HepG2 (cell line): Measurements from ENCODE around the gene ACOX3. TPM values are rescaled to one million over a fixed set of nuclear protein-coding genes. Genes with fewer than 3 reads are reported as not detected.

Source experiments
- GFI1 ChIP-seq: sonication (generic); formaldehyde crosslinking; IDR thresholded peaks from 2 replicates; pipeline ENCODE4 v1.5.0; 2020; ENCODE audit warnings: missing genetic modification reagents, mild to moderate bottlenecking, borderline replicate concordance
- HDAC6 ChIP-seq: fragments of 200-600 bp; sonication (generic); IDR thresholded peaks from 2 replicates; pipeline ENCODE4 v1.7.0; 2017; ENCODE audit warnings: mild to moderate bottlenecking, antibody characterized with exemption, low read length, low read depth
- KDM3A ChIP-seq: IDR thresholded peaks from 2 replicates; pipeline ENCODE4 v1.6.1; 2018; ENCODE audit warnings: low read depth, missing compliant biosample characterization
- SALL1 ChIP-seq: sonication (generic); formaldehyde crosslinking; IDR thresholded peaks from 2 replicates; pipeline ENCODE4 v1.8.0; 2022; ENCODE audit warnings: mild to moderate bottlenecking, missing genetic modification reagents
- SALL2 ChIP-seq: sonication (generic); formaldehyde crosslinking; IDR thresholded peaks from 2 replicates; pipeline ENCODE4 v1.8.1; 2023; ENCODE audit warnings: mild to moderate bottlenecking, missing genetic modification reagents, inconsistent platforms
- SMAD3 ChIP-seq: sonication (generic); formaldehyde crosslinking; IDR thresholded peaks from 2 replicates; pipeline ENCODE4 v1.4.0; 2020; ENCODE audit warnings: missing genetic modification reagents
- TOE1 ChIP-seq: sonication (generic); formaldehyde crosslinking; IDR thresholded peaks from 2 replicates; pipeline ENCODE4 v1.4.0; 2020; ENCODE audit warnings: mild to moderate bottlenecking, missing genetic modification reagents
- ZFP36 ChIP-seq: fragments of 150-350 bp; IDR thresholded peaks from 2 replicates; pipeline ENCODE4 v1.6.1; 2018; ENCODE audit warnings: borderline replicate concordance, low read length, low read depth; ENCODE audit not compliant: partially characterized antibody
- ZNF343 ChIP-seq: sonication (generic); formaldehyde crosslinking; IDR thresholded peaks from 2 replicates; pipeline ENCODE4 v1.4.0; 2020; ENCODE audit warnings: mild to moderate bottlenecking, missing genetic modification reagents
- polyA plus RNA-seq, 8 experiments: library from polyadenylated mRNA; depleted of rRNA in 3 of 8; stranded (reverse) in 7 of 8; unstranded in 1 of 8; fragments of >200 nt; fragmentation: Illumina TruSeq in 4 of 8; extraction: Trizol in 4 of 8; gene quantifications; 2 replicates each; pipeline versions ENCODE4 v1.2.1 to v1.2.3, GENCODE V29; 2011 to 2016; ENCODE audit warnings: low read depth in 4 of 8, missing spikeins in 1 of 8, mixed read lengths in 1 of 8; ENCODE audit not compliant: insufficient read depth in 1 of 8
- total RNA-seq, 5 experiments: library from RNA; depleted of rRNA; stranded (reverse); fragments of >200 nt; fragmentation: Illumina TruSeq; extraction: Trizol; gene quantifications; 2 replicates each; pipeline ENCODE4 v1.2.3, GENCODE V29; 2016; ENCODE audit warnings: low read depth in 1 of 5
- TF ChIP-seq, protein P1 (sequence below): sonication (generic); formaldehyde crosslinking; IDR thresholded peaks from 2 replicates; pipeline ENCODE4 v1.4.0; 2020; ENCODE audit warnings: missing genetic modification reagents, borderline replicate concordance
- TF ChIP-seq, protein P2 (sequence below): sonication (generic); formaldehyde crosslinking; IDR thresholded peaks from 2 replicates; pipeline ENCODE4 v1.5.0; 2020; ENCODE audit warnings: mild to moderate bottlenecking, missing genetic modification reagents, borderline replicate concordance
- TF ChIP-seq, protein P3 (sequence below): IDR thresholded peaks from 2 replicates; pipeline ENCODE4 v1.6.1; 2016; ENCODE audit warnings: missing compliant biosample characterization, missing genetic modification reagents, borderline replicate concordance
- TF ChIP-seq, protein P4 (sequence below): sonication (generic); formaldehyde crosslinking; IDR thresholded peaks from 2 replicates; pipeline ENCODE4; 2020; ENCODE audit warnings: missing genetic modification reagents, mild to moderate bottlenecking, borderline replicate concordance
- TF ChIP-seq, protein P5 (sequence below): sonication (generic); formaldehyde crosslinking; IDR thresholded peaks from 2 replicates; pipeline ENCODE4 v1.8.0; 2022; ENCODE audit warnings: mild to moderate bottlenecking, missing genetic modification reagents, moderate library complexity

The ACOX3 gene
- total and polyA plus RNA-seq, 2 of the 13 experiments (the other 11 are each of a cell fraction or from before 2014, with no cell fraction given) = 4.2 to 17.8 TPM

DNA sequence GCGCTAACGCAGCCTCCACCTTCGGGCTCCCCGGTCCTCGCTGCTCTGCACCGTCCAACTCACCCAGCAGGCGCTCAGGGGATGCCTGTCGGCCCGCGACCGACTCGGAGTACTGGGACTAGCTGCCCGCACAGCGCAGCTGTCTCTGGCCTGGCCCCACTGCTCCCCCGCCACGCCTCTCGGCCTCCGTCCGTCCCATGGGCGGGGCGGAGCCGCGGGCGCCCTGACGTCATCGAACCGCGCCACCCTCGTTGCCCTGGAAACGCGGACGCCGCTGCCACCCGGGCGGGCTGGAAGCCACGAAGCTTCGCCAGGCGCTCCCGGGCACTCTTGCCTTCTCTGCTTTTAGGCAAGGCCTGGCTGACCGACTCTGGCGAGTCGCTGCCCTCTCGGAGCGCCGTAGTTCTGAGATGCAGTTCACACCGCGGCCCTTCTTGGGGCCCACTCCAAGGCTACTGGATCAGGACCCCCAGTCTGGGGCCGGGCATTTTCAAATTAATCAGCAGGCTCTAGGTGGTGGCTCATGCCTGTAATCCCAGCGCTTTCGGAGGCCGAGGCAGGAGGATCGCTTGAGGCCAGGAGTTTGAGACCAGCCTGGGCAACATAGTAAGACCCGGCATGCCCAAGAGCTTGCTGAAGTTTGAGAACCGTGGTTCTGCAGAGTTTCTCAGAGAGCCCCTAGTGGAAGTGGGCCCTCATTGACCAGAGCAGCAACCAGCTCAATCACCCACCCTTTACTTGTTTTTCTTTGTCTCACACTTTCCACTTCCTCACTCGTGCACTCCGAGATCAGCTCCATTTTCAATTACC lies 12.0 kb downstream of the ACOX3 start (continued):
- TF ChIP-seq SMAD3 (CRISPR knock-in tag) (0 out of 2 replicates have a peak, but pooled peaks have one; percentile 38), GFI1 (CRISPR knock-in tag) (no peak), SALL1 (CRISPR knock-in tag) (peak; percentile 79), ZNF343 (CRISPR knock-in tag) (no peak), HDAC6 (no peak), SALL2 (CRISPR knock-in tag) (peak; percentile 41; the same call in 1 of the 2 replicates), TOE1 (CRISPR knock-in tag) (no peak), KDM3A (CRISPR knock-in tag) (peak; percentile 70; the same call in 1 of the 2 replicates), ZFP36 (no peak)
- TF ChIP-seq, protein P1, sequence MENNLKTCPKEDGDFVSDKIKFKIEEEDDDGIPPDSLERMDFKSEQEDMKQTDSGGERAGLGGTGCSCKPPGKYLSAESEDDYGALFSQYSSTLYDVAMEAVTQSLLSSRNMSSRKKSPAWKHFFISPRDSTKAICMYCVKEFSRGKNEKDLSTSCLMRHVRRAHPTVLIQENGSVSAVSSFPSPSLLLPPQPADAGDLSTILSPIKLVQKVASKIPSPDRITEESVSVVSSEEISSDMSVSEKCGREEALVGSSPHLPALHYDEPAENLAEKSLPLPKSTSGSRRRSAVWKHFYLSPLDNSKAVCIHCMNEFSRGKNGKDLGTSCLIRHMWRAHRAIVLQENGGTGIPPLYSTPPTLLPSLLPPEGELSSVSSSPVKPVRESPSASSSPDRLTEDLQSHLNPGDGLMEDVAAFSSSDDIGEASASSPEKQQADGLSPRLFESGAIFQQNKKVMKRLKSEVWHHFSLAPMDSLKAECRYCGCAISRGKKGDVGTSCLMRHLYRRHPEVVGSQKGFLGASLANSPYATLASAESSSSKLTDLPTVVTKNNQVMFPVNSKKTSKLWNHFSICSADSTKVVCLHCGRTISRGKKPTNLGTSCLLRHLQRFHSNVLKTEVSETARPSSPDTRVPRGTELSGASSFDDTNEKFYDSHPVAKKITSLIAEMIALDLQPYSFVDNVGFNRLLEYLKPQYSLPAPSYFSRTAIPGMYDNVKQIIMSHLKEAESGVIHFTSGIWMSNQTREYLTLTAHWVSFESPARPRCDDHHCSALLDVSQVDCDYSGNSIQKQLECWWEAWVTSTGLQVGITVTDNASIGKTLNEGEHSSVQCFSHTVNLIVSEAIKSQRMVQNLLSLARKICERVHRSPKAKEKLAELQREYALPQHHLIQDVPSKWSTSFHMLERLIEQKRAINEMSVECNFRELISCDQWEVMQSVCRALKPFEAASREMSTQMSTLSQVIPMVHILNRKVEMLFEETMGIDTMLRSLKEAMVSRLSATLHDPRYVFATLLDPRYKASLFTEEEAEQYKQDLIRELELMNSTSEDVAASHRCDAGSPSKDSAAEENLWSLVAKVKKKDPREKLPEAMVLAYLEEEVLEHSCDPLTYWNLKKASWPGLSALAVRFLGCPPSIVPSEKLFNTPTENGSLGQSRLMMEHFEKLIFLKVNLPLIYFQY (CRISPR knock-in tag) = peak; percentile 79; the same call in 1 of the 2 replicates
- TF ChIP-seq, protein P2, sequence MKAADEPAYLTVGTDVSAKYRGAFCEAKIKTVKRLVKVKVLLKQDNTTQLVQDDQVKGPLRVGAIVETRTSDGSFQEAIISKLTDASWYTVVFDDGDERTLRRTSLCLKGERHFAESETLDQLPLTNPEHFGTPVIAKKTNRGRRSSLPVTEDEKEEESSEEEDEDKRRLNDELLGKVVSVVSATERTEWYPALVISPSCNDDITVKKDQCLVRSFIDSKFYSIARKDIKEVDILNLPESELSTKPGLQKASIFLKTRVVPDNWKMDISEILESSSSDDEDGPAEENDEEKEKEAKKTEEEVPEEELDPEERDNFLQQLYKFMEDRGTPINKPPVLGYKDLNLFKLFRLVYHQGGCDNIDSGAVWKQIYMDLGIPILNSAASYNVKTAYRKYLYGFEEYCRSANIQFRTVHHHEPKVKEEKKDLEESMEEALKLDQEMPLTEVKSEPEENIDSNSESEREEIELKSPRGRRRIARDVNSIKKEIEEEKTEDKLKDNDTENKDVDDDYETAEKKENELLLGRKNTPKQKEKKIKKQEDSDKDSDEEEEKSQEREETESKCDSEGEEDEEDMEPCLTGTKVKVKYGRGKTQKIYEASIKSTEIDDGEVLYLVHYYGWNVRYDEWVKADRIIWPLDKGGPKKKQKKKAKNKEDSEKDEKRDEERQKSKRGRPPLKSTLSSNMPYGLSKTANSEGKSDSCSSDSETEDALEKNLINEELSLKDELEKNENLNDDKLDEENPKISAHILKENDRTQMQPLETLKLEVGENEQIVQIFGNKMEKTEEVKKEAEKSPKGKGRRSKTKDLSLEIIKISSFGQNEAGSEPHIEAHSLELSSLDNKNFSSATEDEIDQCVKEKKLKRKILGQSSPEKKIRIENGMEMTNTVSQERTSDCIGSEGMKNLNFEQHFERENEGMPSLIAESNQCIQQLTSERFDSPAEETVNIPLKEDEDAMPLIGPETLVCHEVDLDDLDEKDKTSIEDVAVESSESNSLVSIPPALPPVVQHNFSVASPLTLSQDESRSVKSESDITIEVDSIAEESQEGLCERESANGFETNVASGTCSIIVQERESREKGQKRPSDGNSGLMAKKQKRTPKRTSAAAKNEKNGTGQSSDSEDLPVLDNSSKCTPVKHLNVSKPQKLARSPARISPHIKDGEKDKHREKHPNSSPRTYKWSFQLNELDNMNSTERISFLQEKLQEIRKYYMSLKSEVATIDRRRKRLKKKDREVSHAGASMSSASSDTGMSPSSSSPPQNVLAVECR = peak; percentile 100
- TF ChIP-seq, protein P3, sequence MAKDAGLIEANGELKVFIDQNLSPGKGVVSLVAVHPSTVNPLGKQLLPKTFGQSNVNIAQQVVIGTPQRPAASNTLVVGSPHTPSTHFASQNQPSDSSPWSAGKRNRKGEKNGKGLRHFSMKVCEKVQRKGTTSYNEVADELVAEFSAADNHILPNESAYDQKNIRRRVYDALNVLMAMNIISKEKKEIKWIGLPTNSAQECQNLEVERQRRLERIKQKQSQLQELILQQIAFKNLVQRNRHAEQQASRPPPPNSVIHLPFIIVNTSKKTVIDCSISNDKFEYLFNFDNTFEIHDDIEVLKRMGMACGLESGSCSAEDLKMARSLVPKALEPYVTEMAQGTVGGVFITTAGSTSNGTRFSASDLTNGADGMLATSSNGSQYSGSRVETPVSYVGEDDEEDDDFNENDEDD (CRISPR knock-in tag) = peak; percentile 27; the same call in 1 of the 2 replicates
- TF ChIP-seq, protein P4, sequence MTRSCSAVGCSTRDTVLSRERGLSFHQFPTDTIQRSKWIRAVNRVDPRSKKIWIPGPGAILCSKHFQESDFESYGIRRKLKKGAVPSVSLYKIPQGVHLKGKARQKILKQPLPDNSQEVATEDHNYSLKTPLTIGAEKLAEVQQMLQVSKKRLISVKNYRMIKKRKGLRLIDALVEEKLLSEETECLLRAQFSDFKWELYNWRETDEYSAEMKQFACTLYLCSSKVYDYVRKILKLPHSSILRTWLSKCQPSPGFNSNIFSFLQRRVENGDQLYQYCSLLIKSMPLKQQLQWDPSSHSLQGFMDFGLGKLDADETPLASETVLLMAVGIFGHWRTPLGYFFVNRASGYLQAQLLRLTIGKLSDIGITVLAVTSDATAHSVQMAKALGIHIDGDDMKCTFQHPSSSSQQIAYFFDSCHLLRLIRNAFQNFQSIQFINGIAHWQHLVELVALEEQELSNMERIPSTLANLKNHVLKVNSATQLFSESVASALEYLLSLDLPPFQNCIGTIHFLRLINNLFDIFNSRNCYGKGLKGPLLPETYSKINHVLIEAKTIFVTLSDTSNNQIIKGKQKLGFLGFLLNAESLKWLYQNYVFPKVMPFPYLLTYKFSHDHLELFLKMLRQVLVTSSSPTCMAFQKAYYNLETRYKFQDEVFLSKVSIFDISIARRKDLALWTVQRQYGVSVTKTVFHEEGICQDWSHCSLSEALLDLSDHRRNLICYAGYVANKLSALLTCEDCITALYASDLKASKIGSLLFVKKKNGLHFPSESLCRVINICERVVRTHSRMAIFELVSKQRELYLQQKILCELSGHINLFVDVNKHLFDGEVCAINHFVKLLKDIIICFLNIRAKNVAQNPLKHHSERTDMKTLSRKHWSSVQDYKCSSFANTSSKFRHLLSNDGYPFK (CRISPR knock-in tag) = peak; percentile 51; the same call in 1 of the 2 replicates
- TF ChIP-seq, protein P5, sequence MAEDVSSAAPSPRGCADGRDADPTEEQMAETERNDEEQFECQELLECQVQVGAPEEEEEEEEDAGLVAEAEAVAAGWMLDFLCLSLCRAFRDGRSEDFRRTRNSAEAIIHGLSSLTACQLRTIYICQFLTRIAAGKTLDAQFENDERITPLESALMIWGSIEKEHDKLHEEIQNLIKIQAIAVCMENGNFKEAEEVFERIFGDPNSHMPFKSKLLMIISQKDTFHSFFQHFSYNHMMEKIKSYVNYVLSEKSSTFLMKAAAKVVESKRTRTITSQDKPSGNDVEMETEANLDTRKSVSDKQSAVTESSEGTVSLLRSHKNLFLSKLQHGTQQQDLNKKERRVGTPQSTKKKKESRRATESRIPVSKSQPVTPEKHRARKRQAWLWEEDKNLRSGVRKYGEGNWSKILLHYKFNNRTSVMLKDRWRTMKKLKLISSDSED (CRISPR knock-in tag) = no peak
